Effector memory CD8-positive, alpha-beta T cell (primary cell): Measurements from ENCODE around the gene PRKCD.
A peak's percentile ranks its signal among the peaks of the same experiment; 100 is the strongest.

Experiments
- ATAC-seq: fragments of 150-1000 bp; cut with Tn5 transposase; replicated peaks from 2 replicates; pipeline ENCODE4 v1.10.0; 2021; ENCODE audit warnings: mild to moderate bottlenecking, moderate library complexity
- DNase-seq, 3 experiments: peaks; one replicate each; pipeline ENCODE4 v3.0.0; 2021
- H3K27ac Mint-ChIP-seq, 2 donors: one replicate each; pipeline ENCODE4 v1.8.0; 2022; ENCODE audit warnings: mild to moderate bottlenecking in 2 of 2, mixed read lengths in 2 of 2, moderate library complexity in 2 of 2
- H3K27me3 Mint-ChIP-seq, 2 donors: one replicate each; pipeline ENCODE4 v1.8.0; 2022; ENCODE audit warnings: mixed read lengths in 2 of 2
- H3K36me3 Mint-ChIP-seq: one replicate; pipeline ENCODE4 v1.8.0; 2022; ENCODE audit warnings: mild to moderate bottlenecking, moderate library complexity, mixed read lengths; ENCODE audit not compliant: insufficient read depth
- H3K4me1 Mint-ChIP-seq, 2 donors: one replicate each; pipeline ENCODE4 v1.8.0; 2022; ENCODE audit warnings: low read depth in 2 of 2, mixed read lengths in 2 of 2
- H3K4me3 Mint-ChIP-seq, 2 donors: one replicate each; pipeline ENCODE4 v1.8.0; 2022; ENCODE audit warnings: mild to moderate bottlenecking in 2 of 2, mixed read lengths in 2 of 2, moderate library complexity in 2 of 2
- H3K9me3 Mint-ChIP-seq, 2 donors: one replicate each; pipeline ENCODE4 v1.8.0; 2022; ENCODE audit warnings: mixed read lengths in 2 of 2

PRKCD gene

GRCh38 chr3:53164911-53165310 is 3.9 kb downstream of the PRKCD start:
- H3K36me3 Mint-ChIP-seq: peaks cover 12% of the 10 kb centered on the region
- H3K4me1 Mint-ChIP-seq: peaks cover 49 to 54% of the 10 kb centered on the region in 2 donors
- H3K9me3 Mint-ChIP-seq: no peaks in the 10 kb centered on the region
- H3K27ac Mint-ChIP-seq: no peak overlapping the region
- ATAC-seq (no peak), DNase-seq (no peak)
- H3K4me3 Mint-ChIP-seq: no peak overlapping the region
- H3K27me3 Mint-ChIP-seq: no peaks in the 10 kb centered on the region

GRCh38 chr3:53166206-53166605 is 5.2 kb downstream of the PRKCD start:
- Mint-ChIP-seq H3K9me3 (no peaks in the 10 kb centered on the region), H3K4me3 (no peak overlapping the region), H3K27ac (no peak overlapping the region), H3K4me1 (peaks cover 52 to 56% of the 10 kb centered on the region in 2 donors), H3K27me3 (no peaks in the 10 kb centered on the region), H3K36me3 (peaks cover 12% of the 10 kb centered on the region)
- DNase-seq (no peak), ATAC-seq (no peak)

- Mint-ChIP-seq H3K9me3 (no peaks in the 10 kb centered on the region), H3K27me3 (no peaks in the 10 kb centered on the region), H3K4me3 (no peak overlapping the region), H3K36me3 (peaks cover 12% of the 10 kb centered on the region), H3K4me1 (peaks cover 58 to 62% of the 10 kb centered on the region in 2 donors), H3K27ac (no peak overlapping the region)
- ATAC-seq (no peak), DNase-seq (no peak)
Observed at GRCh38 chr3:53166781-53167291, 5.8 kb downstream of the PRKCD start.

GRCh38 chr3:53167418-53168174 is 6.6 kb downstream of the PRKCD start:
- Mint-ChIP-seq H3K9me3 (no peaks in the 10 kb centered on the region), H3K27ac (peak overlapping the region; percentile 32 to 82), H3K4me1 (peaks cover 59 to 60% of the 10 kb centered on the region in 2 donors), H3K27me3 (no peaks in the 10 kb centered on the region), H3K4me3 (peak overlapping the region; percentile 18 to 61), H3K36me3 (peaks cover 17% of the 10 kb centered on the region)
- ATAC-seq: no peak
- DNase-seq: no peak

GRCh38 chr3:53168175-53168923 is 7.3 kb downstream of the PRKCD start:
- peaks cover 53 to 55% of the 10 kb centered on the region in 2 donors for H3K4me1 Mint-ChIP-seq
- peak overlapping the region; percentile 18 to 61 for H3K4me3 Mint-ChIP-seq
- H3K27me3 Mint-ChIP-seq: no peaks in the 10 kb centered on the region
- H3K36me3 Mint-ChIP-seq: peaks cover 13% of the 10 kb centered on the region
- no peak for ATAC-seq
- H3K9me3 Mint-ChIP-seq: no peaks in the 10 kb centered on the region
- H3K27ac Mint-ChIP-seq: peak overlapping the region; percentile 74 to 82
- DNase-seq: no peak

GRCh38 chr3:53169045-53169831 is 8.2 kb downstream of the PRKCD start:
- Mint-ChIP-seq H3K27me3 (no peaks in the 10 kb centered on the region), H3K4me3 (peak overlapping the region in 1 of 2 donors; percentile 61), H3K36me3 (peaks cover 16% of the 10 kb centered on the region), H3K27ac (peak overlapping the region; percentile 74 to 82), H3K9me3 (no peaks in the 10 kb centered on the region), H3K4me1 (peaks cover 52 to 54% of the 10 kb centered on the region in 2 donors)
- no peak for ATAC-seq
- no peak for DNase-seq

GRCh38 chr3:53169832-53170324 is 8.9 kb downstream of the PRKCD start:
- no peak for ATAC-seq
- DNase-seq: no peak
- no peaks in the 10 kb centered on the region for H3K9me3 Mint-ChIP-seq
- H3K27me3 Mint-ChIP-seq: no peaks in the 10 kb centered on the region
- peak overlapping the region in 1 of 2 donors; percentile 82 for H3K27ac Mint-ChIP-seq
- peaks cover 49 to 54% of the 10 kb centered on the region in 2 donors for H3K4me1 Mint-ChIP-seq
- peaks cover 17% of the 10 kb centered on the region for H3K36me3 Mint-ChIP-seq
- H3K4me3 Mint-ChIP-seq: peak overlapping the region in 1 of 2 donors; percentile 7

GRCh38 chr3:53170325-53171063 is 9.5 kb downstream of the PRKCD start:
- peak overlapping the region in 1 of 2 donors; percentile 7 for H3K4me3 Mint-ChIP-seq
- no peaks in the 10 kb centered on the region for H3K27me3 Mint-ChIP-seq
- ATAC-seq (peak; percentile 52), DNase-seq (no peak)
- H3K9me3 Mint-ChIP-seq: no peaks in the 10 kb centered on the region
- peaks cover 51 to 54% of the 10 kb centered on the region in 2 donors for H3K4me1 Mint-ChIP-seq
- peaks cover 23% of the 10 kb centered on the region for H3K36me3 Mint-ChIP-seq
- H3K27ac Mint-ChIP-seq: peak overlapping the region in 1 of 2 donors; percentile 82

- Mint-ChIP-seq H3K9me3 (no peaks in the 10 kb centered on the region), H3K4me1 (peaks cover 53 to 54% of the 10 kb centered on the region in 2 donors), H3K27ac (no peak overlapping the region), H3K36me3 (peaks cover 25% of the 10 kb centered on the region), H3K27me3 (no peaks in the 10 kb centered on the region), H3K4me3 (peak overlapping the region in 1 of 2 donors; percentile 7)
- ATAC-seq (no peak), DNase-seq (no peak)
Observed at GRCh38 chr3:53171064-53171418, 10.0 kb downstream of the PRKCD start.

GRCh38 chr3:53171827-53172505 is 11.0 kb downstream of the PRKCD start:
- no peaks in the 10 kb centered on the region for H3K27me3 Mint-ChIP-seq
- ATAC-seq (no peak), DNase-seq (no peak)
- no peaks in the 10 kb centered on the region for H3K9me3 Mint-ChIP-seq
- peaks cover 25% of the 10 kb centered on the region for H3K36me3 Mint-ChIP-seq
- H3K4me3 Mint-ChIP-seq: no peak overlapping the region
- peaks cover 46 to 54% of the 10 kb centered on the region in 2 donors for H3K4me1 Mint-ChIP-seq
- H3K27ac Mint-ChIP-seq: peak overlapping the region; percentile 77 to 85

- peaks cover 31% of the 10 kb centered on the region for H3K36me3 Mint-ChIP-seq
- peaks cover 42 to 46% of the 10 kb centered on the region in 2 donors for H3K4me1 Mint-ChIP-seq
- DNase-seq (no peak), ATAC-seq (no peak)
- H3K9me3 Mint-ChIP-seq: no peaks in the 10 kb centered on the region
- H3K27ac Mint-ChIP-seq: peak overlapping the region; percentile 77 to 85
- no peaks in the 10 kb centered on the region for H3K27me3 Mint-ChIP-seq
- no peak overlapping the region for H3K4me3 Mint-ChIP-seq
Observed at GRCh38 chr3:53173107-53173506, 12.1 kb downstream of the PRKCD start.
